Measurements from ENCODE around the gene MAN1A1.

The MAN1A1 gene

GRCh38 chr6:119205911-119206618, 143.5 kb downstream of the MAN1A1 start:
- no peaks in the 10 kb centered on the region for H3K9me3 ChIP-seq (ENCODE audit: control insufficient read depth, insufficient read depth, low read depth, low read length)
- no peak overlapping the region for H3K4me3 ChIP-seq (ENCODE audit: low read depth, low read length)
- ChIA-PET CTCF (interaction anchor here (0.8 to 1.2 kb wide), 3 partner anchors 49 to 242 kb away, joined by 3 read pairs; no protein-coding TSS in a partner anchor), POLR2A (no interaction called here)
- H3K4me1 ChIP-seq (ENCODE audit: control insufficient read depth, insufficient read depth, low read length): no peaks in the 10 kb centered on the region
- no peak overlapping the region for H3K27ac ChIP-seq (ENCODE audit: extremely low read depth, low read depth, low read length)
- H3K36me3 ChIP-seq (ENCODE audit: control insufficient read depth in 2 of 2, insufficient read depth in 1 of 2, low read length in 2 of 2): peaks cover 0 to 26% of the 10 kb centered on the region in 2 experiments; a peak in 1 of 3 replicates
- TF ChIP-seq ZNF394 (tag by site-specific recombination; IDR thresholded peaks at IDR 0.05; ENCODE audit: borderline replicate concordance) (no peak), KLF10 (tag by site-specific recombination; IDR thresholded peaks at IDR 0.05) (no peak), PRDM1 (tag by site-specific recombination; IDR thresholded peaks at IDR 0.05) (no peak), YY1 (tag by site-specific recombination; IDR thresholded peaks at IDR 0.05) (no peak), ZNF280D (tag by site-specific recombination; IDR thresholded peaks at IDR 0.05) (no peak), ZNF214 (tag by site-specific recombination; IDR thresholded peaks at IDR 0.05; ENCODE audit: borderline replicate concordance) (no peak), ZNF558 (tag by site-specific recombination; IDR thresholded peaks at IDR 0.05) (no peak), REPIN1 (tag by site-specific recombination; IDR thresholded peaks at IDR 0.05; ENCODE audit: low read depth) (no peak), ZNF48 (tag by site-specific recombination; IDR thresholded peaks at IDR 0.05) (no peak)

GRCh38 chr6:119204719-119205118, 144.8 kb downstream of the MAN1A1 start:
- ChIA-PET POLR2A (no interaction called here), CTCF (interaction anchor here (1.2 kb wide), 1 partner anchor 56 kb away, joined by 3 read pairs; no protein-coding TSS in a partner anchor)
- no peaks in the 10 kb centered on the region for H3K4me1 ChIP-seq (ENCODE audit: control insufficient read depth, insufficient read depth, low read length)
- TF ChIP-seq HOXD13 (CRISPR knock-in tag; IDR thresholded peaks at IDR 0.05; ENCODE audit: borderline replicate concordance) (no peak), ZNF138 (tag by site-specific recombination; IDR thresholded peaks at IDR 0.05; ENCODE audit: borderline replicate concordance) (no peak), ZNF214 (tag by site-specific recombination; IDR thresholded peaks at IDR 0.05; ENCODE audit: borderline replicate concordance) (no peak), ZNF10 (tag by site-specific recombination; IDR thresholded peaks at IDR 0.05) (no peak), REPIN1 (tag by site-specific recombination; IDR thresholded peaks at IDR 0.05; ENCODE audit: low read depth) (no peak), RBAK (tag by site-specific recombination; IDR thresholded peaks at IDR 0.05) (no peak), ZNF18 (tag by site-specific recombination; IDR thresholded peaks at IDR 0.05) (no peak)
- no peaks in the 10 kb centered on the region for H3K9me3 ChIP-seq (ENCODE audit: control insufficient read depth, insufficient read depth, low read depth, low read length)
- H3K4me3 ChIP-seq (ENCODE audit: low read depth, low read length): no peak overlapping the region
- H3K36me3 ChIP-seq (ENCODE audit: control insufficient read depth in 2 of 2, insufficient read depth in 1 of 2, low read length in 2 of 2): peaks cover 0 to 29% of the 10 kb centered on the region in 2 experiments; a peak in 2 of 3 replicates
- no peak overlapping the region for H3K27ac ChIP-seq (ENCODE audit: extremely low read depth, low read depth, low read length)

- ChIA-PET CTCF (interaction anchor here (0.9 kb wide), 1 partner anchor 882 kb away, joined by 3 read pairs; no protein-coding TSS in a partner anchor), POLR2A (no interaction called here)
- no peak overlapping the region for H3K27ac ChIP-seq (ENCODE audit: extremely low read depth, low read depth, low read length)
- no peak overlapping the region for H3K4me3 ChIP-seq (ENCODE audit: low read depth, low read length)
- no peaks in the 10 kb centered on the region for H3K4me1 ChIP-seq (ENCODE audit: control insufficient read depth, insufficient read depth, low read length)
- peaks cover 0 to 33% of the 10 kb centered on the region in 2 experiments; a peak in 2 of 3 replicates for H3K36me3 ChIP-seq (ENCODE audit: control insufficient read depth in 2 of 2, insufficient read depth in 1 of 2, low read length in 2 of 2)
- no peaks in the 10 kb centered on the region for H3K9me3 ChIP-seq (ENCODE audit: control insufficient read depth, insufficient read depth, low read depth, low read length)
- TF ChIP-seq ZNF837 (tag by site-specific recombination; IDR thresholded peaks at IDR 0.05) (no peak), GLIS2 (tag by site-specific recombination; IDR thresholded peaks at IDR 0.05) (no peak), ZNF148 (tag by site-specific recombination; IDR thresholded peaks at IDR 0.05; ENCODE audit: borderline replicate concordance) (no peak), KLF7 (tag by site-specific recombination; IDR thresholded peaks at IDR 0.05; ENCODE audit: borderline replicate concordance) (no peak), ZXDB (tag by site-specific recombination; IDR thresholded peaks at IDR 0.05) (no peak), PRDM1 (tag by site-specific recombination; IDR thresholded peaks at IDR 0.05) (no peak), ZNF311 (tag by site-specific recombination; IDR thresholded peaks at IDR 0.05; ENCODE audit: borderline replicate concordance) (no peak), ZNF133 (tag by site-specific recombination; IDR thresholded peaks at IDR 0.05) (no peak), ZNF48 (tag by site-specific recombination; IDR thresholded peaks at IDR 0.05) (no peak), ZNF121 (tag by site-specific recombination; IDR thresholded peaks at IDR 0.05) (no peak), ZNF544 (tag by site-specific recombination; IDR thresholded peaks at IDR 0.05) (no peak), MZF1 (tag by site-specific recombination; IDR thresholded peaks at IDR 0.05; ENCODE audit: borderline replicate concordance) (no peak)
Measured at GRCh38 chr6:119201480-119201879, 148.1 kb downstream of the MAN1A1 start.

Data from HEK293 (cell line).